Right lobe of liver (tissue), 6 donors: Measurements from ENCODE around the gene PTPRD. TPM values are rescaled to one million over a fixed set of nuclear protein-coding genes. Genes with fewer than 3 reads are reported as not detected.

Experiments used
- ATAC-seq, 4 donors: fragments of 200-7000 bp; cut with Tn5 transposase; one replicate each; pipeline ENCODE4 v1.9.1; 2020; ENCODE audit warnings: mild to moderate bottlenecking in 4 of 4, moderate library complexity in 4 of 4
- DNase-seq, 3 donors: peaks; one replicate each; pipeline ENCODE4 v3.0.0-alpha.2; 2020
- H3K27ac ChIP-seq, 3 donors: fragments of 200-600 bp; one replicate each; pipeline ENCODE4 v1.8.0; 2022
- H3K27me3 ChIP-seq, 2 donors: fragments of 200-600 bp; one replicate each; pipeline ENCODE4 v1.8.0; 2022
- H3K36me3 ChIP-seq, 4 donors: fragments of 200-600 bp; sonication (generic) in 1 of 4; one replicate each; pipeline versions ENCODE4 v1.5.1 to v1.8.0; 2017 to 2022; ENCODE audit warnings: control low read depth in 1 of 4
- H3K4me1 ChIP-seq, 4 donors: fragments of 200-600 bp; sonication (generic) in 1 of 4; one replicate each; pipeline versions ENCODE4 v1.5.1 to v1.8.0; 2017 to 2022; ENCODE audit warnings: control low read depth in 1 of 4
- H3K4me3 ChIP-seq, 3 donors: fragments of 200-600 bp; one replicate each; pipeline ENCODE4 v1.8.0; 2022
- H3K9me3 ChIP-seq, 4 donors: fragments of 200-600 bp; sonication (generic) in 1 of 4; one replicate each; pipeline versions ENCODE4 v1.5.1 to v1.8.0; 2017 to 2022; ENCODE audit warnings: control low read depth in 1 of 4
- POLR2A ChIP-seq: fragments of 450-650 bp; IDR thresholded peaks from one replicate; pipeline ENCODE4 v1.6.1; 2017; ENCODE audit warnings: antibody characterized with exemption, mild to moderate bottlenecking
- WGBS: methylation state at CpG from one replicate; pipeline ENCODE4 v1.1.6; 2018; ENCODE audit warnings: low coverage, low lambda C conversion rate; ENCODE audit not compliant: insufficient coverage; ENCODE audit errors: missing lambda C conversion rate; 5-methylcytosine and 5-hydroxymethylcytosine counted together
- intact Hi-C, 2 donors: fragments of 100-400 bp; cut with DNase I; formaldehyde crosslinking; loops; one replicate each; pipeline versions ENCODE4 v1.11.2 to v1.14.1; 2022
- total RNA-seq, 6 experiments: library from RNA; depleted of rRNA in 2 of 6; stranded (reverse); fragments of >200 nt in 2 of 6; fragmentation: NEBNext Ultra II Directional in 3 of 6; extraction: Animal tissue kit (Norgen Biotek cat#: 25700) in 3 of 6; gene quantifications; one replicate each; pipeline versions ENCODE4 v1.1.0 to v1.2.4, GENCODE V29; 2016 to 2023
- TF ChIP-seq, protein P1 (sequence below), 4 donors: fragments of 200-600 bp in 3 of 4; fragments of 450-650 bp in 1 of 4; IDR thresholded peaks; one replicate each; pipeline versions ENCODE4 v1.5.1 to v1.8.0; 2016 to 2022; ENCODE audit warnings: antibody characterized with exemption in 4 of 4, mild to moderate bottlenecking in 2 of 4
- donor health status: DM: no; HTN: yes; CAD: no.
- donor health status: DM: no; HTN: no; CAD: no.
- donor health status: DM: no; HTN: no; CAD: no.
- donor health status: DM: no; HTN: yes; CAD: no.
- donor health status: DM: no; HTN: yes; CAD: no.

The PTPRD gene
- total RNA-seq, 6 experiments from 2014 or later: 5.4 to 29.8 (median 13.9) TPM

DNA sequence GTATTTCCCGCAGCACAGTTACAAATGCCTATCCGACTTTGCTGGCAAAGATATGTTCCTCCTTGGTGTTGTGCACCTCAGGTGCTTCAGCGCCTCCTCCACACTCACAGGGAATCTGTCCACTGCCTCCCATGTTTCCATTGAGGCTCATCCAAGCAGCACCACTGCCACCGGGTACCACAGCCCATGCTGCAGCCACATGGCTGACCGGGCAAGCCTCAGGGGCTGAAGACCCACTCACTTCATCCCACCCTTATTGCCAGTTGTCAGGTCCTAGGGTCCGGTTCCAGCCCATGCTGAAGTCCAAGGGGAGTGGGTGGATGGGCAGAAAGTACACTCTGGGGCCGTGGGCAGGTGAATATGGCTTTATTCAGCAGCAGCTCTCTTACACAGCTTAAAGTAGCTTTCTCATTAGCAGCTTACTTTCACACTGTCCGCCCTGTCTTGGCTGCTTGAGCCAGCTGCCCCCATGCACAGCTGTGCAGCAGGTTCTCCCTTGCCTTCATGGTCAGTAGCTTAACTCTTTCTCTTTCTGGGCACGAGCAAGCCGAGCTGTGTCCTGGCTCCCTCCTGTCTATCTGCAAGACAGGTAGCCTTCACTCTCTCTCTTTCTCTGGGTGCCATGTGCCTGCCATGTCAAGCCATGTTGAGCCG lies 1052.3 kb downstream of the PTPRD start:
- Histone ChIP-seq H3K9me3 (no peaks in the 10 kb centered on the region), H3K36me3 (no peaks in the 10 kb centered on the region), H3K4me3 (no peak overlapping the region), H3K27me3 (no peaks in the 10 kb centered on the region), H3K27ac (no peak overlapping the region), H3K4me1 (no peaks in the 10 kb centered on the region)
- intact Hi-C loops: no loop called here
- TF ChIP-seq, protein P1, sequence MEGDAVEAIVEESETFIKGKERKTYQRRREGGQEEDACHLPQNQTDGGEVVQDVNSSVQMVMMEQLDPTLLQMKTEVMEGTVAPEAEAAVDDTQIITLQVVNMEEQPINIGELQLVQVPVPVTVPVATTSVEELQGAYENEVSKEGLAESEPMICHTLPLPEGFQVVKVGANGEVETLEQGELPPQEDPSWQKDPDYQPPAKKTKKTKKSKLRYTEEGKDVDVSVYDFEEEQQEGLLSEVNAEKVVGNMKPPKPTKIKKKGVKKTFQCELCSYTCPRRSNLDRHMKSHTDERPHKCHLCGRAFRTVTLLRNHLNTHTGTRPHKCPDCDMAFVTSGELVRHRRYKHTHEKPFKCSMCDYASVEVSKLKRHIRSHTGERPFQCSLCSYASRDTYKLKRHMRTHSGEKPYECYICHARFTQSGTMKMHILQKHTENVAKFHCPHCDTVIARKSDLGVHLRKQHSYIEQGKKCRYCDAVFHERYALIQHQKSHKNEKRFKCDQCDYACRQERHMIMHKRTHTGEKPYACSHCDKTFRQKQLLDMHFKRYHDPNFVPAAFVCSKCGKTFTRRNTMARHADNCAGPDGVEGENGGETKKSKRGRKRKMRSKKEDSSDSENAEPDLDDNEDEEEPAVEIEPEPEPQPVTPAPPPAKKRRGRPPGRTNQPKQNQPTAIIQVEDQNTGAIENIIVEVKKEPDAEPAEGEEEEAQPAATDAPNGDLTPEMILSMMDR (IDR thresholded peaks at IDR 0.05): no peak
- TF ChIP-seq POLR2A: no peak
- WGBS: 48% methylated on average over 6 of the region's 11 CpGs
- ATAC-seq (no peak), DNase-seq (peak in 1 of 3 donors; percentile 21)

DNA sequence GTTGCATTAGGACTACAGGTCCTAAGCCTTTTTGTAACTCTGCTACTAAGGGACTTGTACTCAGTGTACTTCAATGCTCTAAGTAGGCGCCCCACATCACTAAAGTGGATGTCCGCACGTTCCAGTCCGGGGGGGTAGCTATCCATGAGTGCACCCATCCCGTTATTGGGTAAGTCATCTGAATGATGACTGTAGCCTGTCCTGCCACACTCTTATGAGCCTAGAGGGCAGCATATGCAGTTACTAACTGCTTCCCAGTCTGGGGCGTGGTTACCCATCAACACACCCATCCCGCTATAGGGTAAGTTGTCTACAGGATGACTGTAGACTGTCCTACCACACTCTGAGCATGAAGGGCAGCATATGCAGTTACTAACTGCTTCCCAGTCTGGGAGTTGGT lies 1053.9 kb downstream of the PTPRD start:
- H3K9me3 ChIP-seq: no peaks in the 10 kb centered on the region
- WGBS: 100% methylated on average over 1 of the region's 7 CpGs
- no peak overlapping the region for H3K27ac ChIP-seq
- DNase-seq (no peak), ATAC-seq (no peak)
- intact Hi-C loops: no loop called here
- H3K4me3 ChIP-seq: no peak overlapping the region
- H3K27me3 ChIP-seq: no peaks in the 10 kb centered on the region
- no peaks in the 10 kb centered on the region for H3K4me1 ChIP-seq
- TF ChIP-seq POLR2A: no peak
- TF ChIP-seq, protein P1 (IDR thresholded peaks at IDR 0.05): no peak
- H3K36me3 ChIP-seq: no peaks in the 10 kb centered on the region

GRCh38 chr9:9557804-9558334 lies 1054.9 kb downstream of the PTPRD start:
- Histone ChIP-seq H3K9me3 (no peaks in the 10 kb centered on the region), H3K27me3 (no peaks in the 10 kb centered on the region), H3K27ac (no peak overlapping the region), H3K4me3 (no peak overlapping the region), H3K4me1 (no peaks in the 10 kb centered on the region), H3K36me3 (no peaks in the 10 kb centered on the region)
- peak in 1 of 3 donors; percentile 11 for DNase-seq
- TF ChIP-seq, protein P1 (IDR thresholded peaks at IDR 0.05): no peak
- no peak for TF ChIP-seq POLR2A
- ATAC-seq: no peak
- intact Hi-C loops: no loop called here
- WGBS: 45% methylated on average over 4 of the region's 5 CpGs

- Histone ChIP-seq H3K27ac (no peak overlapping the region), H3K4me1 (no peaks in the 10 kb centered on the region), H3K27me3 (no peaks in the 10 kb centered on the region), H3K36me3 (no peaks in the 10 kb centered on the region), H3K9me3 (no peaks in the 10 kb centered on the region), H3K4me3 (no peak overlapping the region)
- no peak for TF ChIP-seq POLR2A
- TF ChIP-seq, protein P1 (IDR thresholded peaks at IDR 0.05): no peak
- intact Hi-C loops: no loop called here
- ATAC-seq (no peak), DNase-seq (no peak)
- WGBS: 20% methylated on average over 4 of the region's 4 CpGs
Measured at GRCh38 chr9:9556865-9557803, 1055.7 kb downstream of the PTPRD start.
